Measurements from ENCODE around the gene SLC4A7.
A peak's percentile ranks its signal among the peaks of the same experiment; 100 is the strongest.

Gene SLC4A7

DNA sequence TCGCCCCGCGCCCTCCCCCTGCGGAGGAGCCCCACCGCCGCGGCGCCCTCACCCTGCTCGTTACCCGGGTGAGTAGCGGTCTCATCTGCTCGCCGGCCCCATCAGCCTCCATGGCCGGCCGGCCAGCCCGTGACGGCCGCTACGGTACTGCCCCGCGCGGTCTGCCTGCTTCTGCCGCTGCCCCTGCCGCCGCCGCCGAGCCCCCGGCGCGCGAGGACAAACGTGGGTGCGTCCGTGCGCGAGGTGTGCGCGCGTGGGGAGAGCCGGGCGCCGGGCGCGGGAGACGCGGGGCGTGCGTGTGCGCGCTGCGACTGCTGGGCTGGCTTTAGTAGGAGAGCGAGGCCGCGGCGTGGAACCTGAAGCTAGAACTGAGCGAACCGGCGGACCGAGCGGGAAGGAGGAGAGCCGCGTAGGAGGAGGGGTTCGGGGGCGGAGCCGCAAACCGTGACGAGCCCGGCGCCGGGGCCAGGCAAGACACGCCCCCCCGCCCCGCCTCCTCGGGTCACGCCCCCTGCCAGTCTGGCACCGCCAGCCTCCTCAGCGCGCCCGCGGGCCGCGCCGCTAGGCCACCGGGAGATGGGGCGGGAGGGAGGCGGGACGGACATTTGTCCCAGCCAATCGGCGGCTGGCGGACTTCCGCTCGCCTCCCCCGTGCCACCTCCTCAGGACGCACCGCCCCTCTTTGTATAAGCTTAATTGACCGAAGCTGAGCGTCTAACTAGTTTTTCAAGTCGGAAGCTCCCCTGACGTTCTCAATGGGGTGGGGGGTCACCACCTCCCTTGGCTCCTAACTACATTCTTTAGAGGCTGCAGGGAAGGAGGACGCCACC is at the start of gene SLC4A7:
Gene SLC4A7 (minus strand): TSS at position 370 of the 830 bp plus-strand sequence. CDS start 258 bp downstream, at position 112.
- POLR2A ChIA-PET: interaction anchor here (0.6 to 1.0 kb wide), 5 partner anchors 10 to 867 kb away, joined by 3 to 14 read pairs (median 3); no protein-coding TSS in a partner anchor
- CTCF ChIA-PET: interaction anchor here (0.7 to 0.9 kb wide), 2 partner anchors 197 to 240 kb away, joined by 3 read pairs; no protein-coding TSS in a partner anchor
- H3K9me3 ChIP-seq (ENCODE audit: control insufficient read depth, insufficient read depth, low read depth, low read length): no peaks in the 10 kb centered on the region
- TF ChIP-seq ZNF561 (tag by site-specific recombination; IDR thresholded peaks at IDR 0.05; ENCODE audit: borderline replicate concordance) (0 out of 2 replicates have a peak, but pooled peaks have one; percentile 44), KLF7 (tag by site-specific recombination; IDR thresholded peaks at IDR 0.05; ENCODE audit: borderline replicate concordance) (no peak), ZFHX2 (tag by site-specific recombination; conservative IDR thresholded peaks at IDR 0.05) (peak; percentile 75), GLI2 (tag by site-specific recombination; IDR thresholded peaks at IDR 0.05; ENCODE audit: borderline replicate concordance, low read depth) (no peak), TCF7L2 (IDR thresholded peaks at IDR 0.05; ENCODE audit: borderline replicate concordance, low read depth, low read length) (no peak), ZNF433 (tag by site-specific recombination; IDR thresholded peaks at IDR 0.05; ENCODE audit: low read depth) (no peak), KLF9 (tag by site-specific recombination; IDR thresholded peaks at IDR 0.05; ENCODE audit: low read depth) (peak; percentile 98), EGR2 (tag by site-specific recombination; IDR thresholded peaks at IDR 0.05; ENCODE audit: low read depth) (peak; percentile 31; the same call in 1 of the 2 replicates), ZSCAN30 (tag by site-specific recombination; IDR thresholded peaks at IDR 0.05) (peak; percentile 12; the same call in 1 of the 2 replicates), ZIC2 (tag by site-specific recombination; IDR thresholded peaks at IDR 0.05) (peak; percentile 54), ZNF311 (tag by site-specific recombination; IDR thresholded peaks at IDR 0.05; ENCODE audit: borderline replicate concordance) (no peak), SP3 (tag by site-specific recombination; IDR thresholded peaks at IDR 0.05) (peak; percentile 84), FEZF1 (tag by site-specific recombination; IDR thresholded peaks at IDR 0.05) (no peak), YY1 (tag by site-specific recombination; IDR thresholded peaks at IDR 0.05) (peak; percentile 37; the same call in 1 of the 2 replicates), ZEB2 (tag by site-specific recombination; IDR thresholded peaks at IDR 0.05) (0 out of 2 replicates have a peak, but pooled peaks have one; percentile 25), ZNF785 (tag by site-specific recombination; IDR thresholded peaks at IDR 0.05) (0 out of 2 replicates have a peak, but pooled peaks have one; percentile 50)
- TF ChIP-seq, protein P1, sequence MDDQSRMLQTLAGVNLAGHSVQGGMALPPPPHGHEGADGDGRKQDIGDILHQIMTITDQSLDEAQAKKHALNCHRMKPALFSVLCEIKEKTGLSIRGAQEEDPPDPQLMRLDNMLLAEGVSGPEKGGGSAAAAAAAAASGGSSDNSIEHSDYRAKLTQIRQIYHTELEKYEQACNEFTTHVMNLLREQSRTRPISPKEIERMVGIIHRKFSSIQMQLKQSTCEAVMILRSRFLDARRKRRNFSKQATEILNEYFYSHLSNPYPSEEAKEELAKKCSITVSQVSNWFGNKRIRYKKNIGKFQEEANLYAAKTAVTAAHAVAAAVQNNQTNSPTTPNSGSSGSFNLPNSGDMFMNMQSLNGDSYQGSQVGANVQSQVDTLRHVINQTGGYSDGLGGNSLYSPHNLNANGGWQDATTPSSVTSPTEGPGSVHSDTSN (CRISPR knock-in tag; IDR thresholded peaks at IDR 0.05): peak; percentile 69; the same call in 1 of the 2 replicates
- TF ChIP-seq, protein P2, sequence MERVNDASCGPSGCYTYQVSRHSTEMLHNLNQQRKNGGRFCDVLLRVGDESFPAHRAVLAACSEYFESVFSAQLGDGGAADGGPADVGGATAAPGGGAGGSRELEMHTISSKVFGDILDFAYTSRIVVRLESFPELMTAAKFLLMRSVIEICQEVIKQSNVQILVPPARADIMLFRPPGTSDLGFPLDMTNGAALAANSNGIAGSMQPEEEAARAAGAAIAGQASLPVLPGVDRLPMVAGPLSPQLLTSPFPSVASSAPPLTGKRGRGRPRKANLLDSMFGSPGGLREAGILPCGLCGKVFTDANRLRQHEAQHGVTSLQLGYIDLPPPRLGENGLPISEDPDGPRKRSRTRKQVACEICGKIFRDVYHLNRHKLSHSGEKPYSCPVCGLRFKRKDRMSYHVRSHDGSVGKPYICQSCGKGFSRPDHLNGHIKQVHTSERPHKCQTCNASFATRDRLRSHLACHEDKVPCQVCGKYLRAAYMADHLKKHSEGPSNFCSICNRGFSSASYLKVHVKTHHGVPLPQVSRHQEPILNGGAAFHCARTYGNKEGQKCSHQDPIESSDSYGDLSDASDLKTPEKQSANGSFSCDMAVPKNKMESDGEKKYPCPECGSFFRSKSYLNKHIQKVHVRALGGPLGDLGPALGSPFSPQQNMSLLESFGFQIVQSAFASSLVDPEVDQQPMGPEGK (tag by site-specific recombination; IDR thresholded peaks at IDR 0.05): peak; percentile 74
- TF ChIP-seq, protein P3, sequence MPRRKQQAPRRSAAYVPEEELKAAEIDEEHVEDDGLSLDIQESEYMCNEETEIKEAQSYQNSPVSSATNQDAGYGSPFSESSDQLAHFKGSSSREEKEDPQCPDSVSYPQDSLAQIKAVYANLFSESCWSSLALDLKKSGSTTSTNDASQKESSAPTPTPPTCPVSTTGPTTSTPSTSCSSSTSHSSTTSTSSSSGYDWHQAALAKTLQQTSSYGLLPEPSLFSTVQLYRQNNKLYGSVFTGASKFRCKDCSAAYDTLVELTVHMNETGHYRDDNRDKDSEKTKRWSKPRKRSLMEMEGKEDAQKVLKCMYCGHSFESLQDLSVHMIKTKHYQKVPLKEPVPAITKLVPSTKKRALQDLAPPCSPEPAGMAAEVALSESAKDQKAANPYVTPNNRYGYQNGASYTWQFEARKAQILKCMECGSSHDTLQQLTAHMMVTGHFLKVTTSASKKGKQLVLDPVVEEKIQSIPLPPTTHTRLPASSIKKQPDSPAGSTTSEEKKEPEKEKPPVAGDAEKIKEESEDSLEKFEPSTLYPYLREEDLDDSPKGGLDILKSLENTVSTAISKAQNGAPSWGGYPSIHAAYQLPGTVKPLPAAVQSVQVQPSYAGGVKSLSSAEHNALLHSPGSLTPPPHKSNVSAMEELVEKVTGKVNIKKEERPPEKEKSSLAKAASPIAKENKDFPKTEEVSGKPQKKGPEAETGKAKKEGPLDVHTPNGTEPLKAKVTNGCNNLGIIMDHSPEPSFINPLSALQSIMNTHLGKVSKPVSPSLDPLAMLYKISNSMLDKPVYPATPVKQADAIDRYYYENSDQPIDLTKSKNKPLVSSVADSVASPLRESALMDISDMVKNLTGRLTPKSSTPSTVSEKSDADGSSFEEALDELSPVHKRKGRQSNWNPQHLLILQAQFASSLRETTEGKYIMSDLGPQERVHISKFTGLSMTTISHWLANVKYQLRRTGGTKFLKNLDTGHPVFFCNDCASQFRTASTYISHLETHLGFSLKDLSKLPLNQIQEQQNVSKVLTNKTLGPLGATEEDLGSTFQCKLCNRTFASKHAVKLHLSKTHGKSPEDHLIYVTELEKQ (tag by site-specific recombination; IDR thresholded peaks at IDR 0.05; ENCODE audit: borderline replicate concordance): no peak
- TF ChIP-seq, protein P4, sequence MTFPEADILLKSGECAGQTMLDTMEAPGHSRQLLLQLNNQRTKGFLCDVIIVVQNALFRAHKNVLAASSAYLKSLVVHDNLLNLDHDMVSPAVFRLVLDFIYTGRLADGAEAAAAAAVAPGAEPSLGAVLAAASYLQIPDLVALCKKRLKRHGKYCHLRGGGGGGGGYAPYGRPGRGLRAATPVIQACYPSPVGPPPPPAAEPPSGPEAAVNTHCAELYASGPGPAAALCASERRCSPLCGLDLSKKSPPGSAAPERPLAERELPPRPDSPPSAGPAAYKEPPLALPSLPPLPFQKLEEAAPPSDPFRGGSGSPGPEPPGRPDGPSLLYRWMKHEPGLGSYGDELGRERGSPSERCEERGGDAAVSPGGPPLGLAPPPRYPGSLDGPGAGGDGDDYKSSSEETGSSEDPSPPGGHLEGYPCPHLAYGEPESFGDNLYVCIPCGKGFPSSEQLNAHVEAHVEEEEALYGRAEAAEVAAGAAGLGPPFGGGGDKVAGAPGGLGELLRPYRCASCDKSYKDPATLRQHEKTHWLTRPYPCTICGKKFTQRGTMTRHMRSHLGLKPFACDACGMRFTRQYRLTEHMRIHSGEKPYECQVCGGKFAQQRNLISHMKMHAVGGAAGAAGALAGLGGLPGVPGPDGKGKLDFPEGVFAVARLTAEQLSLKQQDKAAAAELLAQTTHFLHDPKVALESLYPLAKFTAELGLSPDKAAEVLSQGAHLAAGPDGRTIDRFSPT (tag by site-specific recombination; IDR thresholded peaks at IDR 0.05): peak; percentile 95
- TF ChIP-seq, protein P5, sequence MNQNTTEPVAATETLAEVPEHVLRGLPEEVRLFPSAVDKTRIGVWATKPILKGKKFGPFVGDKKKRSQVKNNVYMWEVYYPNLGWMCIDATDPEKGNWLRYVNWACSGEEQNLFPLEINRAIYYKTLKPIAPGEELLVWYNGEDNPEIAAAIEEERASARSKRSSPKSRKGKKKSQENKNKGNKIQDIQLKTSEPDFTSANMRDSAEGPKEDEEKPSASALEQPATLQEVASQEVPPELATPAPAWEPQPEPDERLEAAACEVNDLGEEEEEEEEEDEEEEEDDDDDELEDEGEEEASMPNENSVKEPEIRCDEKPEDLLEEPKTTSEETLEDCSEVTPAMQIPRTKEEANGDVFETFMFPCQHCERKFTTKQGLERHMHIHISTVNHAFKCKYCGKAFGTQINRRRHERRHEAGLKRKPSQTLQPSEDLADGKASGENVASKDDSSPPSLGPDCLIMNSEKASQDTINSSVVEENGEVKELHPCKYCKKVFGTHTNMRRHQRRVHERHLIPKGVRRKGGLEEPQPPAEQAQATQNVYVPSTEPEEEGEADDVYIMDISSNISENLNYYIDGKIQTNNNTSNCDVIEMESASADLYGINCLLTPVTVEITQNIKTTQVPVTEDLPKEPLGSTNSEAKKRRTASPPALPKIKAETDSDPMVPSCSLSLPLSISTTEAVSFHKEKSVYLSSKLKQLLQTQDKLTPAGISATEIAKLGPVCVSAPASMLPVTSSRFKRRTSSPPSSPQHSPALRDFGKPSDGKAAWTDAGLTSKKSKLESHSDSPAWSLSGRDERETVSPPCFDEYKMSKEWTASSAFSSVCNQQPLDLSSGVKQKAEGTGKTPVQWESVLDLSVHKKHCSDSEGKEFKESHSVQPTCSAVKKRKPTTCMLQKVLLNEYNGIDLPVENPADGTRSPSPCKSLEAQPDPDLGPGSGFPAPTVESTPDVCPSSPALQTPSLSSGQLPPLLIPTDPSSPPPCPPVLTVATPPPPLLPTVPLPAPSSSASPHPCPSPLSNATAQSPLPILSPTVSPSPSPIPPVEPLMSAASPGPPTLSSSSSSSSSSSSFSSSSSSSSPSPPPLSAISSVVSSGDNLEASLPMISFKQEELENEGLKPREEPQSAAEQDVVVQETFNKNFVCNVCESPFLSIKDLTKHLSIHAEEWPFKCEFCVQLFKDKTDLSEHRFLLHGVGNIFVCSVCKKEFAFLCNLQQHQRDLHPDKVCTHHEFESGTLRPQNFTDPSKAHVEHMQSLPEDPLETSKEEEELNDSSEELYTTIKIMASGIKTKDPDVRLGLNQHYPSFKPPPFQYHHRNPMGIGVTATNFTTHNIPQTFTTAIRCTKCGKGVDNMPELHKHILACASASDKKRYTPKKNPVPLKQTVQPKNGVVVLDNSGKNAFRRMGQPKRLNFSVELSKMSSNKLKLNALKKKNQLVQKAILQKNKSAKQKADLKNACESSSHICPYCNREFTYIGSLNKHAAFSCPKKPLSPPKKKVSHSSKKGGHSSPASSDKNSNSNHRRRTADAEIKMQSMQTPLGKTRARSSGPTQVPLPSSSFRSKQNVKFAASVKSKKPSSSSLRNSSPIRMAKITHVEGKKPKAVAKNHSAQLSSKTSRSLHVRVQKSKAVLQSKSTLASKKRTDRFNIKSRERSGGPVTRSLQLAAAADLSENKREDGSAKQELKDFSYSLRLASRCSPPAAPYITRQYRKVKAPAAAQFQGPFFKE (tag by site-specific recombination; IDR thresholded peaks at IDR 0.05; ENCODE audit: borderline replicate concordance): no peak

More for the DNA sequence above, at the start of gene SLC4A7:
- peak within 1 kb of the TSS; percentile 64 for H3K4me3 ChIP-seq (ENCODE audit: low read depth, low read length)
- no peaks in the 10 kb centered on the region for H3K4me1 ChIP-seq (ENCODE audit: control insufficient read depth, insufficient read depth, low read length)
- H3K36me3 ChIP-seq (ENCODE audit: control insufficient read depth in 2 of 2, insufficient read depth in 1 of 2, low read length in 2 of 2): no peaks in the 10 kb centered on the region
- peak within 1 kb of the TSS; percentile 79 for H3K27ac ChIP-seq (ENCODE audit: extremely low read depth, low read depth, low read length)
